GM21786 (cell line): Measurements from ENCODE around the gene DDX25.

Experiments used
- ATAC-seq: cut with Tn5 transposase; IDR thresholded peaks from one replicate; pipeline ENCODE4 v1.9.1; 2021; ENCODE audit not compliant: unreplicated experiment

DDX25 gene

DNA sequence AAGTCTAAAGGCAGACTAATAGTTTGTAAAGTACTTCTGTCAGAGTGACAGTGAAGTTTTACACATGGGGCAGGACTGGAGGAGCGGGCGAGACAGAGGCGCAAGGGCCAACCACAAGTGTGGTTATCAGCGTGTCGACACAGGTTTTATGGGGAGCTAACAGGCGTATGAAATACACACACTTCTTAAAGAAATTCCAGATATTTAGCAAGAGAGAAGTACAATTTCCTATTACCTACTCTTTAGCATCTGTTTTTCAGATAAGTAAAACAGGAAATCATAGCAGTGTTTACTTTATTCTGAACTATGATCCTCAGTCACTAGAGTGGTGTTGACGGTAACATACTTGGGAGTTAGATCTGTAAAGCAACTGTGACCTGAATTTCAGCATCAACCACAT, 64.0 kb downstream of the DDX25 start:
- no peak for ATAC-seq

DNA sequence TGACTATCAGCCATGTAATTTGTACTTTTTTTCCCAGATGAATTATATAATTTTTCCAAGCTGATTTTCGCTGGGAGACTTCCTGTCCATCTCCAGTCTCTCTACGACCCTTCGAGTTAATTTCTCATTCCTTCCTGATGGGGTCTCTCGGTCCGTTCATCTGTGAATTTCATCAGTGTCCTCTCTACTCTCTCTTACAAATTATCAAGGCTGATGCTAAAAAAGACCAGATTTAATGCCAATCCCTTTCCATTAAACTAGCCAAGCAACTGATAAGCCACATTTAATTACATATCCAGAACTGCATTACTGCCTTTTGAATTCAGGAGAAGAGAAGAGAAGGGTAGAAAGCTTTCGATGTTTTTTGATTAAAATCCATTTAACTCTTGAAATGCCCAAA, 67.3 kb downstream of the DDX25 start:
- no peak for ATAC-seq

GRCh38 chr11:125974284-125974683, 70.0 kb downstream of the DDX25 start:
- no peak for ATAC-seq

- no peak for ATAC-seq
Measured at GRCh38 chr11:125975634-125976033, 71.3 kb downstream of the DDX25 start.

DNA sequence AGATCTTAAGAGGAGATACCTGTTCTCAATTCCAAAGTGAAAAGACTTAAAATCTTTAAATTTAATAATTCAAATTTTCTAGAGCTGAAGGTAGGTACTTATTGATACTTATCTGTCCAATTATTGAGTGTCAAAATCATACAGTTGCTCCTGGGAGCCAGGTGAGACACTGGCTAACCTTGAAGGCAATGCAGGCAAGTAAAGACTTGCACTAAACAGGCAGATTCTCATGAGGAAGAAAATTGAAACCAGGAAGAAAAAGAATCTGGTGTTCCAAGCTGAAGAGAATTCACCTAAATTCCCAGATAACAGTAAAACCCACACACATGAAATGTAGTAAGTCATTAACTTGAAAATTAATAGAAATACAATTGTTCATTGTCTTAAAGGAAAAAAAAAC, 71.8 kb downstream of the DDX25 start:
- no peak for ATAC-seq

GRCh38 chr11:125977333-125977732, 73.0 kb downstream of the DDX25 start:
- ATAC-seq: no peak

DNA sequence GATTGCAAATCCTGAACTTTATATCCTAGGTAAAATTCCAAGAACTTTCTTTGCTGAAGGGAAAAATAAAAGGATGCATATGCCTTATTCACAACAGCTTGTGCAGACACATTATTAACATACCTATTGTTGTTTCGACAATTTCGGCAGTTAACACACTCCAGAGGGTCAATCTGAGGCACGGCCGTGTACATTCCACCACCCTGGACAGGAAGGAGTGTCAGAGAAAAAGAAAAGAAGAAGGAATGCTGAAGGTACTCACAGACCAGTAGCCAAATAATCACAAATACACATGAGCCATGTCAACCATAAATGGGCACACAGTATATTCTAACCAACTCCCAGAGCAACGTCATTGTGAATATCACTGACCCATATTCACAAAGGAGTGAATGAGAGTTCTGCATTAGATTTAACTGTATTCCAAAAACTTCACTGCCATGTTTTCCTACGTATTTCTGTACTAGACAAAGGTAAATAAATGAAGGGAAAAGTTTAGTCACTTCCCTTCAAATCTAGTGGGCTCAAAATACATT, 73.9 kb downstream of the DDX25 start:
- ATAC-seq: no peak
